CD4-positive, alpha-beta T cell treated with Interferon alpha-2 for 1 hour (primary cell): ENCODE data around the gene DCAF6.
A peak's percentile ranks its signal among the peaks of the same experiment; 100 is the strongest.
"Not testable (repeated sequence)": the region's sequence is repeated elsewhere in the genome, so short reads cannot be mapped to it uniquely, and the experiment has no call there.

ENCODE experiments used
- DNase-seq, 2 donors: peaks; one replicate each; pipeline ENCODE4 v3.0.0-alpha.2; 2020 to 2022

DCAF6 gene

GRCh38 chr1:167924543-167925231 is 11.8 kb upstream of the DCAF6 start:
- no peak for DNase-seq

GRCh38 chr1:167926486-167926997 is 9.9 kb upstream of the DCAF6 start:
- no peak for DNase-seq

GRCh38 chr1:167927046-167927754 is 9.3 kb upstream of the DCAF6 start:
- no peak for DNase-seq

GRCh38 chr1:167928457-167928852 is 8.0 kb upstream of the DCAF6 start:
- DNase-seq: no peak

GRCh38 chr1:167928919-167929318 is 7.6 kb upstream of the DCAF6 start:
- DNase-seq: not testable (repeated sequence)

- DNase-seq: no peak
Measured at GRCh38 chr1:167929725-167930124, 6.8 kb upstream of the DCAF6 start.

- DNase-seq: no peak
Measured at GRCh38 chr1:167933788-167934187, 2.7 kb upstream of the DCAF6 start.

- no peak for DNase-seq
Measured at GRCh38 chr1:167934426-167935215, 1.9 kb upstream of the DCAF6 start.

GRCh38 chr1:167935216-167936067 is 1.0 kb upstream of the DCAF6 start:
- DNase-seq: peak; percentile 11 to 44

GRCh38 chr1:167936930-167937708 is 636 bp downstream of the DCAF6 start, which contains the start of gene MPC2:
Gene MPC2, minus strand, starts transcription at chr1:167937072. Its CDS starts 1,231 bp downstream, at chr1:167935841.
- peak; percentile 60 to 72 for DNase-seq

- DNase-seq: no peak
Measured at GRCh38 chr1:167937709-167938010, 1.2 kb downstream of the DCAF6 start.

- no peak for DNase-seq
Measured at GRCh38 chr1:167938080-167938636, 1.7 kb downstream of the DCAF6 start.

- no peak for DNase-seq
Measured at GRCh38 chr1:167940264-167940663, 3.8 kb downstream of the DCAF6 start.

- no peak for DNase-seq
Measured at GRCh38 chr1:167943541-167943940, 7.1 kb downstream of the DCAF6 start.

GRCh38 chr1:167947733-167948132 is 11.2 kb downstream of the DCAF6 start:
- no peak for DNase-seq

GRCh38 chr1:167949785-167950184 is 13.3 kb downstream of the DCAF6 start:
- DNase-seq: no peak

- DNase-seq: no peak
Measured at GRCh38 chr1:167950569-167950968, 14.1 kb downstream of the DCAF6 start.

GRCh38 chr1:167955915-167956314 is 19.4 kb downstream of the DCAF6 start:
- DNase-seq: no peak

- no peak for DNase-seq
Measured at GRCh38 chr1:167957710-167958109, 21.2 kb downstream of the DCAF6 start.

GRCh38 chr1:167964646-167965045 is 28.2 kb downstream of the DCAF6 start:
- no peak for DNase-seq

GRCh38 chr1:167966050-167966449 is 29.6 kb downstream of the DCAF6 start:
- DNase-seq: no peak
